Measurements from ENCODE around the gene LEF1.
A peak's percentile ranks its signal among the peaks of the same experiment; 100 is the strongest.
"Not testable (repeated sequence)": the region's sequence is repeated elsewhere in the genome, so short reads cannot be mapped to it uniquely, and the experiment has no call there.

Gene LEF1

GRCh38 chr4:108055787-108056186, 112.9 kb downstream of the LEF1 start:
- DNase-seq = no peak

- DNase-seq = no peak
Measured at GRCh38 chr4:108054025-108054638, 114.6 kb downstream of the LEF1 start.

GRCh38 chr4:108053251-108053711, 115.5 kb downstream of the LEF1 start:
- no peak for DNase-seq

- no peak for DNase-seq
Measured at GRCh38 chr4:108052558-108053120, 116.1 kb downstream of the LEF1 start.

GRCh38 chr4:108051343-108051742, 117.4 kb downstream of the LEF1 start:
- DNase-seq = no peak

GRCh38 chr4:108050166-108051111, 118.3 kb downstream of the LEF1 start:
- DNase-seq = not testable (repeated sequence)

- no peak for DNase-seq
Measured at GRCh38 chr4:108049406-108049805, 119.3 kb downstream of the LEF1 start.

- DNase-seq = no peak
Measured at GRCh38 chr4:108048997-108049396, 119.7 kb downstream of the LEF1 start.

- no peak for DNase-seq
Measured at GRCh38 chr4:108048157-108048556, 120.6 kb downstream of the LEF1 start.

- DNase-seq = peak; percentile 4
Measured at GRCh38 chr4:108047199-108047598, 121.5 kb downstream of the LEF1 start.

- DNase-seq = peak; percentile 42
Measured at GRCh38 chr4:108045687-108046024, 123.1 kb downstream of the LEF1 start.

GRCh38 chr4:108044951-108045686, 123.6 kb downstream of the LEF1 start:
- no peak for DNase-seq

- DNase-seq = no peak
Measured at GRCh38 chr4:108043526-108043925, 125.2 kb downstream of the LEF1 start.

- no peak for DNase-seq
Measured at GRCh38 chr4:108042927-108043326, 125.8 kb downstream of the LEF1 start.

- no peak for DNase-seq
Measured at GRCh38 chr4:108037884-108038283, 130.8 kb downstream of the LEF1 start.

GRCh38 chr4:108036213-108036612, 132.5 kb downstream of the LEF1 start:
- no peak for DNase-seq

- DNase-seq = no peak
Measured at GRCh38 chr4:108035691-108036090, 133.0 kb downstream of the LEF1 start.

- DNase-seq = no peak
Measured at GRCh38 chr4:108034565-108034964, 134.2 kb downstream of the LEF1 start.

GRCh38 chr4:108033348-108033747, 135.4 kb downstream of the LEF1 start:
- no peak for DNase-seq

GRCh38 chr4:108031427-108032083, 137.2 kb downstream of the LEF1 start:
- DNase-seq = no peak

GRCh38 chr4:108030332-108030731, 138.4 kb downstream of the LEF1 start:
- peak; percentile 13 for DNase-seq

- DNase-seq = no peak
Measured at GRCh38 chr4:108029731-108030130, 139.0 kb downstream of the LEF1 start.

All from midbrain (tissue), 1 donor.